SK-N-MC (cell line): Measurements from ENCODE around the gene SPPL2B.

Experiments used
- DNase-seq: peaks from one replicate; pipeline ENCODE4 v3.0.0-alpha.2; 2011; ENCODE audit warnings: low read depth, low spot score
- H3K27ac ChIP-seq: fragments of 200-600 bp; sonication (generic); 2 replicates; pipeline ENCODE4 v1.5.1; 2016; ENCODE audit warnings: mixed run types
- H3K36me3 ChIP-seq: fragments of 200-600 bp; sonication (generic); 2 replicates; pipeline ENCODE4 v1.6.1; 2017; ENCODE audit warnings: antibody characterized with exemption, low read length, mixed read lengths; ENCODE audit not compliant: insufficient read depth
- H3K4me3 ChIP-seq: fragments of 200-600 bp; sonication (generic); 2 replicates; pipeline ENCODE4 v1.5.1; 2016
- H3K9ac ChIP-seq: fragments of 200-600 bp; sonication (generic); 2 replicates; pipeline ENCODE4 v1.8.0; 2017; ENCODE audit warnings: mixed run types, mixed read lengths; ENCODE audit not compliant: insufficient read length
- H3K9me3 ChIP-seq: fragments of 200-600 bp; sonication (generic); 2 replicates; pipeline ENCODE4 v1.6.1; 2017; ENCODE audit warnings: low read depth, mild to moderate bottlenecking, antibody characterized with exemption, low read length, moderate library complexity, mixed read lengths
- EZH2 ChIP-seq: fragments of 200-600 bp; sonication (generic); IDR thresholded peaks from one replicate; pipeline ENCODE4 v1.6.1; 2017; ENCODE audit warnings: antibody characterized with exemption
- FOXP2 ChIP-seq: optimal IDR thresholded peaks from 2 replicates; pipeline ENCODE3; 2011; ENCODE audit warnings: mild to moderate bottlenecking, moderate library complexity; ENCODE audit not compliant: insufficient read depth; ENCODE audit errors: extremely low read length, control extremely low read depth
- POLR2AphosphoS5 ChIP-seq: IDR thresholded peaks from 2 replicates; pipeline ENCODE4 v1.6.1; 2012; ENCODE audit warnings: mild to moderate bottlenecking, low read depth, low read length, borderline replicate concordance

The SPPL2B gene

GRCh38 chr19:2286402-2287140, 41.9 kb upstream of the SPPL2B start:
- DNase-seq: no peak
- no peak for TF ChIP-seq FOXP2
- no peak for TF ChIP-seq POLR2AphosphoS5
- no peak for TF ChIP-seq EZH2
- H3K27ac ChIP-seq: no peak overlapping the region
- no peak overlapping the region for H3K9ac ChIP-seq
- no peaks in the 10 kb centered on the region for H3K9me3 ChIP-seq
- H3K36me3 ChIP-seq: no peaks in the 10 kb centered on the region
- no peak overlapping the region for H3K4me3 ChIP-seq

- H3K27ac ChIP-seq: no peak overlapping the region
- no peaks in the 10 kb centered on the region for H3K9me3 ChIP-seq
- DNase-seq: no peak
- TF ChIP-seq FOXP2: no peak
- TF ChIP-seq EZH2: no peak
- no peak for TF ChIP-seq POLR2AphosphoS5
- no peaks in the 10 kb centered on the region for H3K36me3 ChIP-seq
- no peak overlapping the region for H3K9ac ChIP-seq
- H3K4me3 ChIP-seq: no peak overlapping the region
Measured at GRCh38 chr19:2287585-2288337, 40.7 kb upstream of the SPPL2B start.

- H3K9ac ChIP-seq: no peak overlapping the region
- H3K9me3 ChIP-seq: no peaks in the 10 kb centered on the region
- TF ChIP-seq EZH2 (no peak), FOXP2 (no peak), POLR2AphosphoS5 (no peak)
- DNase-seq: no peak
- H3K4me3 ChIP-seq: no peak overlapping the region
- H3K27ac ChIP-seq: no peak overlapping the region
- H3K36me3 ChIP-seq: no peaks in the 10 kb centered on the region
Measured at GRCh38 chr19:2288338-2288817, 40.1 kb upstream of the SPPL2B start.

GRCh38 chr19:2288818-2289713, 39.4 kb upstream of the SPPL2B start:
- Histone ChIP-seq H3K9me3 (no peaks in the 10 kb centered on the region), H3K9ac (no peak overlapping the region), H3K4me3 (no peak overlapping the region; the same call in 1 of the 2 replicates), H3K36me3 (no peaks in the 10 kb centered on the region), H3K27ac (no peak overlapping the region)
- TF ChIP-seq FOXP2: no peak
- TF ChIP-seq POLR2AphosphoS5: no peak
- no peak for DNase-seq

DNA sequence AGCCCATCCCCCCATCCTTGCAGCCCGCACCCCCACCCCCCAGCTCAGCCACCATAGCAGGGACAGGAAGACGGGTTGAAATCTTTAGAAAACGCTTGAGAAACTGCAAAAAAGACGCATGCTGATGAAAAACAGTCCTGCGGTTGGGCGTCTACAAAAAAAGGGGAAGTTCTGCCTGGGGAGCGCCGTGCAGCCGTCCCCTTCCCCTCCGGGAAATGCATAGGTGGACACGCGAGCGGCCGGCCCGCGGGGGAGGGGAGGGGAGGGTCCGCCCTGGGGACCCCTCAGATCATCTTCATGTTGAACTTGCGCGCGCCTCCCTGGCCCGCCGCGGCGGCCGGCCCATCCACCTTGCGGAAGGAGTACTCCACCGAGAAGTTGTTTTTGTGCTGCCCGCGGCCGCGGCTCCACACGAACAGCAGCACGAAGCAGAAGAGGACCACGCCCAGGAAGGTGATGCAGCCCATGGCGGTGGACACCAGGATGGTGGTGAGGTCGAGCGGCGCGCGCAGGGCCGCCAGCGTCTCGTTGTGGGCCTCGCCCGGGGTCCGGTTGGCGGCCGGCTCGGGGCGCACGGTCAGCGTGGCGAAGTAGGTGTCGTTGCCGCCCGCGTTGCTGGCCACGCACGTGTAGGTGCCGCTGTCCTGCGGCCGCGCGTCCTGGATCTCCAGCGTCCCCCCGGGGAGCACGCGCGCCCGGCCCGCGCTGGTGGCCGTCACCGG, 38.6 kb upstream of the SPPL2B start:
- TF ChIP-seq EZH2 (peak; percentile 10), FOXP2 (no peak)
- Histone ChIP-seq H3K36me3 (no peaks in the 10 kb centered on the region), H3K27ac (no peak overlapping the region), H3K9ac (no peak overlapping the region), H3K9me3 (no peaks in the 10 kb centered on the region), H3K4me3 (peak overlapping the region; percentile 64)
- DNase-seq: no peak

DNA sequence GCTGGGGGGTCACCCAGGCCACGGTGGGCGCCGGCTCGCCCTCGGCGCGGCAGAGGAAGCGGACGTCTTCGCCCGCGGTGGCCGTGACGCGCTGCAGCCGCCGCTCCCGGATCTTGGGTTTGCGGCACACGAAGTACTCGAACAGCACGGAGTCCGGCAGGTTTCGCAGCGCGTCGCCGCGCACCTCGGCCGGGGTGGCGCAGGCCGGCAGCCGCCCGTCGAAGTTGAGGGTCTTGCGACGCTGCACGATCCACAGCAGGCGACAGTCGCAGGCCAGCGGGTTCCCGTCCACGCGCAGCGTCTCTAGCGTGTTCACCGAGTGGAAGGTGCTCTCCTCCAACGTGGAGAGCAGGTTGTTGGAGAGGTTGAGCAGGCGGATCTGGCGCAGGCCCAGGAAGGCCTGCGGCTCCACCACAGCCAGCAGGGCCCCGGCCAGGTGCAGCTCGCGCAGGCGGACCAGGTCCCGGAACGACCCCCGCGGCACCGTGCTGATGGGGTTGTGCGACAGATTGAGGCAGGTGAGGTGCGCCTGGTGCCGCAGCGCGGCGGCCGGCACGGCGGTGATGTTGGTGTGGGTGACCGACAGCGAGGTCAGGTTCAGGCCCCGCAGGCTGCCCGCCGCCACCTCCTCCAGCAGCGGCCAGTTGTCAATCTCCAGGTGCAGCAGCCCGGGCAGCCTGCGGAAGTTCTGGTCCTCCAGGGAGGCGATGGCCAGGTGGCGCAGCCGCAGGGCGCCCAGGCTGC, 37.9 kb upstream of the SPPL2B start:
- TF ChIP-seq FOXP2: no peak
- no peak for TF ChIP-seq EZH2
- no peak for TF ChIP-seq POLR2AphosphoS5
- Histone ChIP-seq H3K9ac (no peak overlapping the region), H3K9me3 (no peaks in the 10 kb centered on the region), H3K4me3 (no peak overlapping the region), H3K36me3 (no peaks in the 10 kb centered on the region), H3K27ac (no peak overlapping the region)
- DNase-seq: no peak

DNA sequence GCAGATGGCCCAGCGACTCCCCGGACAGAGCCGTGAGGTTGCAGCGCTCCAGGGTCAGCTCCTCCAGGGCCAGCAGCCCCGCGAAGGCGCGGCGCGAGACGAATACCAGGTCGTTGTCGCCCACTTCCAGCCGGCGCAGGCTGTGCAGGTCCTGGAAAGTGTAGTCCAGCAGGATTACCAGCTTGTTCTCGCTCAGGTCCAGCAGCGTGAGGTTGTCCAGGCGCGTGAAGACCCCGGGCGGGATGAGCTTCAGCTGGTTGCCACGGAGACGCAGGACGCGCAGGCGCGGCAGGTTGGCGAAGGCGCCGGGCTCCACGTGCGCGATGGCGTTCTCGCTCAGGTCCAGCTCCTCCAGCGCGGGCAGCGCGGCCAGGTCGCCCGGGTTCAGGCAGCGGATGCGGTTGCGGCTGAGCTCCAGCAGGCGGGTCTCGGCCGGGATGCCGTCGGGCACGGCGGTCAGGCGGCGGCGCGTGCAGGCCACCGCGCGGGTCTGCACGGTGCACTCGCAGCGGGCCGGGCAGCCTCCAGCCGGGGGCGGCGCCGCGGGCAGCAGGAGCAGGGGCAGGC, 37.2 kb upstream of the SPPL2B start:
- Histone ChIP-seq H3K9me3 (no peaks in the 10 kb centered on the region), H3K9ac (no peak overlapping the region), H3K27ac (no peak overlapping the region), H3K36me3 (no peaks in the 10 kb centered on the region), H3K4me3 (no peak overlapping the region)
- DNase-seq: no peak
- no peak for TF ChIP-seq FOXP2
- TF ChIP-seq EZH2: no peak
- no peak for TF ChIP-seq POLR2AphosphoS5
